Raji (cell line): ENCODE data around the gene SEC14L5.

Experiments used
- POLR2A ChIP-seq: IDR thresholded peaks from 2 replicates; pipeline ENCODE4 v1.6.1; 2011; ENCODE audit warnings: low read depth, low read length, control low read depth; ENCODE audit not compliant: insufficient read depth

SEC14L5 gene

DNA sequence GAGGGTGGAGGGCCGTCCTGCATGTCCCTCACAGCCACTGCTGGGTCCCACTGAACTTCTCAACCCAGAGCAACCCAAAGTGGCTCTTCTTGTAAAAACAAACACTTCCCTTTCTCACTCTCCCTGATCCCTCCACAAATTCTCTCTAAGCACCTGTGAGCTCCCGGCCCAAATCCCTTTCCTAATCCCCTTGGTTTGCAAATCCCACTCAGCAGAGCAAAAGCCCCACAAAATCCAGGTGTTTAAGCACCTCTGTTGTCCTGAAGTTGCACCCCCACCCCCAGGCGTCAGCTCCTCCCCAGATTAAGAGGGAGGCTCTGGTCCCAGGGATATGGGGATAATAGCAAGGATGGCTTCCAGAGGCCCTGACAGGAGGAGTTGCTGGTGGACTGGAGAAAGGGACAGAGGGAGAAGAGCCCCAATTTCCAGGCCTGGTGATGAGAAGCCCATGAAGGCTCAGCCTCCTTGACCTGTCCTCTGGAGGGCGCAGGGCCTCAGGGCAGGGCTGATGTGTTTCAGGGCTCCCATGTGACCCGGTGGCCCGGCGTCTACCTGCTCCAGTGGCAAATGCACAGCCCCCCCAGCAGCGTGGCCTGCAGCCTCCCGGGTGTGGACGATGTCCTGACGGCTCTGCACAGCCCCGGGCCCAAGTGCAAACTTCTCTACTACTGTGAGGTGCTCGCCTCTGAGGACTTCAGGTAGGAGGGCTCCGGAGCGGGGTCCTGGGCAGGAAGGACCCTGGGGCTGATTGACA, 52.6 kb downstream of the SEC14L5 start:
- no peak for TF ChIP-seq POLR2A

DNA sequence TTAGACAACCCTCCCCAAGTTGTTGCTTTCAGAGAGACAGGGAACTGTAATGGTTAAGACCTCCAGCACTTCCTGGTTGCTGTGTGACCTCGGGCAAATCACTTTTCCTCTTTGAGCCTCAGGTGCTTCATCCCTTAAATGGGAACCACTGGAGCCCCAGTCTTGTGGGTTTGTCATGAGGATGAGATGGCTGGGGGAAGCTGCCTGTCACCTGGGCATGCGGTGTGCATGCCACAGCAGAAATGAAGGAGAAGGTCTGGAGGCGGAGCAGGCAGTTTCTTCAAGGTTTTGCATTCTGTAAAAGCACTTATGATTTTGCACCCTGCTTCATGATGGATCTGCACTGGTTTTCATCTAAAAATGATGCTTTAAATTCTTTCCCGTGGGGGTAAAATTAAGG, 53.5 kb downstream of the SEC14L5 start:
- TF ChIP-seq POLR2A = no peak

DNA sequence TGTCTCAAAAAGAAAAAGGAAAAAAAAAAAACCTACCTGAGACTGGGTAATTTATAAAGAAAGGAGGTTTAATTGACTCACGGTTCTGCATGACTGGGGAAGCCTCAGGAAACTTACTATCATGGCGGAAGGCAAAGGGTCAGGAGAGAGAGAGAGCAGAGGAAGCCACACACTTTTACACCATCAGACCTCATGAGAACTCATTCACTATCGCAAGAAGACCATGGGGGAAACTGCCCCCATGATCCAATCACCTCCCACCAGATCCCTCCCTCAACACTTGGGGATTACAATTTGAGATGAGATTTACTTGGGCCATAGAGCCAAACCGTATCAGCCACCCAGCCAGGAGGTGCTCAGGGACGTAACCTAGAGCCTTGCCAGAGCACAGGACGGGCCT, 54.8 kb downstream of the SEC14L5 start:
- no peak for TF ChIP-seq POLR2A

DNA sequence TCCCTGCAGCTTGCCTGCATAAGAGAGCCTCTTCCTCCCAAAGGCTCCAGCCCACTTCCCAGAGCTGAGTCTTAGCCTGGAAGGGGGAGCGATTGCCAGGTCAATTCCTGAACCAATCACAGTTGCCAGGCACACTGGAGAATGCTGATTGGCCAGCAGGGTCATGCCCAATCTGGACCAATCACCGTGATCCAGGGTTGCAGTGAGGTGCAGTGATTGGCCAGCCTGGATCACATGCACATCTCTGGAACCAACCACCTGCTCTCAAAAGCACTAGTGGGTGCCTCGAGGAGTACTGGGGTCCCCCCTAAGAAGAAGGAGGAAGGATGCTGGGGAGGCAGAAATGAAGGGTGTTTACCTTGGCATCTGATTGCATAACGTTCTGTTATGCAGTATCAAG, 57.2 kb downstream of the SEC14L5 start:
- no peak for TF ChIP-seq POLR2A

DNA sequence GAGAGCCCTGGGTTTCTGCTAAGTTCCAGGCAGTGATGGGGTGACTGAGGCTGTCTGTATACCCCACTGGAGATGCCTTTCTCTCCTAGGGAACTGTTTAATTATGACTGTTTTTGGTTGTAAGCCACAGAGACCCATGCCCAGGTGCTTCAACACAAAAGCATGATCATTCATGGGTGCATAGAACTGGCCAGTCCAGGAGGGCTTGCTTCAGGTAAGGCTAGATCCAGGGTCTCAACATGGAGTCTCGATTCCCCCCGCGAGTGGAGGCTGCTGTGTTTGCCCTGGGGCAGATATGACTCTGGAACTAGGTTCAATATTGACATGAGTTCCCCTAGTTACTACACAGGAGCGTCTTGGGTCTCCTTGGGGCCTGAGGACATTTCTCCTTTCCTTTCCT, 57.8 kb downstream of the SEC14L5 start:
- TF ChIP-seq POLR2A = no peak

DNA sequence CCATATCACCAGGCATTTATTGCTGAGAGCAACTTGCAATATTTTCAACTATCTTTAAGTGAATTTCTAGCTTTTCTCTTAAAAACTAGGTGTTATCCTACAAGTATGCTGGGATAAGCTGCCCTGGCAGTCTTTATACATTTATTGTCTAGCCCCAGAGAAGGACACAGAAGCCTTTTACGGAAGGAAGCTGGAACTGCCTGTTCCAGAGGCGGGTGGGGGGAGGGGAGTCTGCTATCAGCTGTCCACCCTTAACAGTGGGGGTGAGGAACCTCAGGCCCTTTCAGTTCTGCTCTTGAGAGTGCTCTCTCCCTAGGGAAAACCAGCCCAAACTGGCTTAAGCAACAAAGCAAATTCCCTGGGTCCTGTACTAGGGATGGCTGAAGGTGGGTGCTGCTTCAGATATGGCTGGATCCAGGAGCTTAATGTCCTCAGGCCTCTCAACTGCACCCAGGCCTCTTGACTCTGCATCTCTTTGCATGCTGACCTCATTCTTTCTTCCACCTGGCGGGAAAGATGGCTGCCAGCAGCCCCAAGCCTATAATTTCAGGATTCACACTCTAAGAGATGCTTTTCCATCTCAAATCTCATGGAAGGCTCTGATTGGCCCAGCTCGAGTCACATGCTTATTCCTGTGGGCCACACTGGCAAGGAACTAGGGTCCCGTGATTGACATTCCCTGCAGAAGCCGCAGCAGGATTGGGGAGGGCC, 59.0 kb downstream of the SEC14L5 start:
- no peak for TF ChIP-seq POLR2A

DNA sequence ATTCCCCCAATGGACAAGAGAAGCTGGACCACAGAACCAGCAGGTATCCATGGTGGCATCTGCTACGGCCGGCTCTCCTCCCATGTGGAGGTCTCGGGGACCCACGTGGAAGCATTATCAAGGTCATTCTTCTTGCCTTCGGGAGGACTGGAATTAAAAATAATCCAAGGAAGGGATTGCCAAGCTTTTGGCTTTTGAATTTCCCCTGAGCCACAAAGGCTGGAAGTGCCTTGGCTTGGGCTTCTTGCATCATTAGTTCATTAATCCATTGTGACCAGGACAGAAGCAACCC, 59.5 kb downstream of the SEC14L5 start:
- TF ChIP-seq POLR2A = no peak

DNA sequence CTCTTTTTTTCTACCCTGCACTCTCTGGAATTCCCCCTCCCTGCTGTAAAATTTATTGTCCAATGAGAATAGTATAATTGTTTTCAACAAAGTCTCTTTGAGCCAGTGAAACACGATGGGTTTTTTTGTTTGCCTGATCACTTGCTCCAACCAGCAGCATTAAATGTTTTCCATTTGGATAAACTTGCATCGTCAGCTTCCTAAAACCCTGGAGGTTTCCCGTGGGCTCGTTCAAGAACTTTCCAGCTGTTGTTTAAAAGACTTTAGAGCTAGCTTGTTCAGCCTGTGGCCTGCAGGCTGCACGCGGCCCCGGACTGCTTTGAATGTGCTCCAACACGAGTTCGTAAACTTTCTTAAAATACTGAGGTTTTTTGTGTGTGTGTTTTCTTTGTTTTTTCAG, 60.7 kb downstream of the SEC14L5 start:
- TF ChIP-seq POLR2A = no peak

DNA sequence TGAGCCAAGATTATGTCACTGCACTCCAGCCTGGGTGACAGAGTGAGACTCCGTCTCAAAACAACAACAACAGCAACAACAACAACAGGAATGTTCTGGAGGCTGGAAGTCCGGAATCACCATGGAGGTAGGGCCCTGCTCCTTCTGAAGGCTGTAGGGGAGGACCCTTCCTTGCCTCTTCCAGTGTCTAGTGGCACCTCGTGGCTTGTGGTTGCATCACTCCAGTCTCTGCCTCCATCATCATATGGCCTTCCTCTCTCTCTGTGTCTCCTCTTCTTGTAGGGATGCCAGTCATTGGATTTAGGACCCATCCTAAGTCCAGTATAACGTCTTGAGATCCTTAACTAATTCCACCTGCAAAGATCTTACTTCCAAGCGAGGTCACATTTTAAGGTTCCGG, 61.6 kb downstream of the SEC14L5 start:
- TF ChIP-seq POLR2A = no peak

DNA sequence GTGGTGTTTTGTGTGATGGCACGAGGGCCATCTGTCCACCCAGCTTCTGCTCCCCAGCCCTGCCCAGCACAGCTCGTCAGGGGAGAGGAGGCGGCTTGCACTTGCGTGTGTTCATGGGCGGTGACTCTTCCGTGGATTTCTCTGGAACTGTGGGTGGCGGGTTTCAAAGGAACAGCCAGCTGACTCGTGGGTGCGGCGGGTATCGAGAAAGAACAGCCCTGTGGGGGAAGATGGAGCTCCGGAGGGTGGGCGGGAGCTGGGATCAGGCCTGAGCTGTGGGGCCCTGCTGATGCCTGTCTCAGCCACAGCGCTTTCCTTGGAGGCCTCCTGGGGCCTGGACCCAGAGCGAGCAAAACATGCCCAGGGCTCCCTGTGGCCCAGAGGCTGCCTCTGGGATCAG, 62.4 kb downstream of the SEC14L5 start:
- no peak for TF ChIP-seq POLR2A

DNA sequence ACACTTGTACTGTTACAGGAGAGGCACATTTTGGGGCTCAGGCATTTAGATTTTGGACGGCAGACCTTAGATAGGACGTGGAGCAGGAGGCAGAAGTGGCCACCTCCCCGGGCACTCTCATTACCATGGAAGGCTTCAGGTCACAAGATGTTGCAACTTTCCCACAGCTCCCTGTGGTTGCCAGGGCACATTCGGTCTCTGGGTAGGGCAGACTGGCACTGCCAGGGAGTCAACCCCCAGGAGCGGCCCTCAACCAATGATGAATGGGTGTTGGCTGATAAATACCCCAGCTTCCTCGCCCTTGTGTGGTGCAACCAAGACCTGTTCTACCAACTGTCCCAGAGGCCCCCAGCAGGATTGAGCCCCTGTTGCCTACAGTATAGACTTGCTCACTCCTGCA, 64.4 kb downstream of the SEC14L5 start:
- TF ChIP-seq POLR2A = no peak

DNA sequence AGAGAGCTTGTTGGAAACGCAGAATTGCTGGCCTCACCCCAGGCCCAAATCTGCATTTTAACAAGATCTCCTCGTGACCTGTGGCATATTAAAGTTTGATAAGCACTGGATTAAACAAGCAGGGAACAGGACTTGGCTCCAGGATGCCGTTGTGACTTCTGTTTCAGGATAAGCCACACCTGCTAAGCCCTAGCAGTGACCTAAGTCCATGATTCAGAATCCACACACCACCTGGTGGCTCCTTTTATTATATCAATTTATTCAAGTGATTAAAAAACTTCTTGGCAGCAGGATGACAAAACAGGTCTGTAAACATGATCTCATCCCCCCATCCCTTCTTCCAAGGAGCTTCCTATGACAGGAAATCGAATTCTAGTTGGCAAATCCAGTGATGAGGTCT, 66.5 kb downstream of the SEC14L5 start:
- TF ChIP-seq POLR2A = no peak

DNA sequence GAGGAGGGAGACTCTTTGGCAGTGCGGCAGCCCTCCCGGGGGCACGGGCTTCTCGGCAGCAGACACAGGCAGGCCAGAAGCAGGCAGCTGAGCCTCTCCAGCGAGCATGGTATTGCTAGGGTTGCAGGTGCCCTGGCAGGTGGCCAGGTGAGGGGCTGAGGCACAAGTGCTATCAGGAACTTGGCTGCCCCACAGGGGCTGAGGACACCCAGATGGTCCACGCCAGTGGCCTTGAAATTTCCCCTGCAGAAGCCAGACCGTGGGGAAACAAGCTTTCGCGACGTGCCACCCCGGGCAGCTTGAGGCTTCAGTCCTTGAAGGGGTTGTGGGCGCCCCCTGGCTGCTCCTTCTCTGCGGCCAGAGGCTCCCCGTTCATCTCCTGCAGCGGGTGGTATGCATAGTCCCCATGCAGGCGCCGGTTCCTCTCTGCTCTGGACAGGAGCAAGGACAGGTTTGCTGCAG, 67.1 kb downstream of the SEC14L5 start:
- TF ChIP-seq POLR2A = no peak

DNA sequence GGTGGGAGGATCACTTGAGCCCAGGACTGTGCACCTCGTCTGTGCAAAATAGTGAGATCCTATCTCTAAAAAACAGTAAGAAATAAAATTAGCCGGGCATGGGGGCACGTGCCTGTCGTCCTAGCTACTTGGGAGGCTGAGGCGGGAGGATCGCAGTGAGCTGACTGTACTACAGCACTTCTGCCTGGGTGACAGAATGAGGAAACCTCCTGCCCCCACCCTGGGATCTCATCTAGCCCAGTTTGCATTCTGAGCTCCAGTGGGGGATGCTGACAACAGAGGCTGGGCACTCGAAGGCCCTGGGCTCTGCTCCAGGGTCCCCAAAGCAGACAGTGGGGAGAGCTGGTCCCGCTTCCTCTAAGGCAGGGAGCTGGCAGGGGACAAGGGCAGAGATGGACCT, 68.5 kb downstream of the SEC14L5 start:
- no peak for TF ChIP-seq POLR2A

DNA sequence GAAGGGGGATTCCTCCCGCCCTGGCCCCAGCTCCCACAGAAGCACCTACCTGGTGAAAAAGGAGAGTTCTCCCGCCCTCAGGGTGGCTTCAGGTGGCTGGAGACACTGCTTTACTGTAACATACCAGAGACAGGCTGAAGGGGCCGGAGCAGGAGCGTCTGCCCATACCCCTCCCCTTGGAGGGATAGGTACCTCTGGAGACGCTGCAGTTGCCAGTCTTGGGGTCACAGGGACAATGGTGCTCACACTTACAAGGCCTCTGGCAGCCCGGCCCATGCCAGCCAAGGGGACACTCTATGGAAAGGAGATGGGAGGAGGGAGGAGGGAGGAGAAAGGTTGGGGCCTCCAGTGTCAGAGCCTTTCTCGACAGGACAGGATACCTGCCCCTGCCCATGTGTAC, 69.0 kb downstream of the SEC14L5 start:
- no peak for TF ChIP-seq POLR2A

DNA sequence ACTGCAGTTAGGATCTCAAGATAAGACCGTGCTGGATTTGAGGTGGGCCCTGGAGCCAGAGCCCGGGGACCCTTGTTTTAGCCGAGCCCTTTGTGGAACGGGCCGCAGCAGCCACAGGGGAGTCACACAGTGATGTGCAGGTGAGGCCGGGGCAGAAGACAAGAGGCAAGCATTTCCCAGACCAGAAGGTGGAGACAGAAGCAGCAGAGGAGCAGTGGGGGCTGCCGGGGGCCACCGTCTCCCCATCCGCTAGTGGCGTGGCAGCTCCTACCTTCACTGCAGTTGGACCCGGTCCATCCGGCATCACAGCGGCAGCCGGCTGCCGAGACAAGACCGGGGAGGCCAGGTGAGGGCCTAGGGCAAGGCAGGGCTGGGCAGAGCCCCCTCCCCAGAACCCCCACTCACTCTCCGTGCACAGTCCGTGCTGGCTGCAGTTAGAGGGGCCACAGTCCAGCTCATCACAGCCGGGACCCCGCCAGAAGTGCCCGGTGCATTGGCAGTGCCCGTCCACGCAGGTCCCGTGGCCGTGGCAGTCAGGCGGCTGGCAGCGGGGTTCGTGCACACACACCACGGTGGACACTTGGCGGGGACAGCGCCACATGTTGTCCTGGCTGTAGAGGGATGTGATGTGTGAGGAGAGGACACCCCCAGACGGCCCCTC, 69.6 kb downstream of the SEC14L5 start:
- TF ChIP-seq POLR2A = no peak
